SW480 (cell line): Measurements from ENCODE around the gene WAPL.
"Not testable (repeated sequence)": the region's sequence is repeated elsewhere in the genome, so short reads cannot be mapped to it uniquely, and the experiment has no call there.

Source experiments
- DNase-seq: peaks from one replicate; pipeline ENCODE4 v3.0.0-alpha.2; 2016; ENCODE audit warnings: low spot score

Gene WAPL

DNA sequence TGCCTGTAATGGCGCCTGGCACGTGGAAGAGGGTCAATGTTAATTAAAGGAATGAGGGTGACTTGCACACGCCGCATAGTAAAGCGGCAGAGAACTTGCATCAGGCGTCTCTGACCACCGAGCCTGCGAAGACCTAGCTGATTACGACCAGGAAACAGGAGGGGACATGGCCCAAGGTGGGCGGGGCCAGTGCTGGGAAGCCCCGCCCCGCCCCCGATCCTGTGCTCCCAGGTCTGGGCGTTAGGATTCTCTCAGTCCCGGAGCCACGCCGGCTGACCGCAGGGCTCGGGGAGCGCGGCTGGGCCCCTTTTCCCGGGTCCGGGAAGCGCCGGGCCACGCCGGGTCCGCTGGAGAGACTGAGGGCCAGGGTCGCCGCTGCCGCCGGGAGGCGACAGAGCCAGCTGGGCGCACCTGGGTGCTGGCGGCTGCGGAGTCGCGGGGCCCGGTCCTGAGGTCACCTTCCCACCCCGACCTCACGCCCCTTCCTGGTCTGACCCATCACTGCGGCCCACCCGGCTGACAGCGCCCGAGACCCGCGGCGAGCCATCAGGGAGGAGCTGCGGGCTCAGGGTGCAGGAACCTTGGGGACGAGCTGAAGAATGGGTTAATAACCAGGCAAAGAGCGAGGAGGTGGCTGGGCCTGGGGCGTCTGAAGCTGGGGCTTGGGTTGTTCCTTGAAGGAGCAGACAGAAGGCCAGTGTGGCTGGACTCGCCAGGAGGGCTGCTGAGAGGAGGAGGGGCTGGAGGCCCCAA is 132.0 kb downstream of the WAPL start:
- no peak for DNase-seq

DNA sequence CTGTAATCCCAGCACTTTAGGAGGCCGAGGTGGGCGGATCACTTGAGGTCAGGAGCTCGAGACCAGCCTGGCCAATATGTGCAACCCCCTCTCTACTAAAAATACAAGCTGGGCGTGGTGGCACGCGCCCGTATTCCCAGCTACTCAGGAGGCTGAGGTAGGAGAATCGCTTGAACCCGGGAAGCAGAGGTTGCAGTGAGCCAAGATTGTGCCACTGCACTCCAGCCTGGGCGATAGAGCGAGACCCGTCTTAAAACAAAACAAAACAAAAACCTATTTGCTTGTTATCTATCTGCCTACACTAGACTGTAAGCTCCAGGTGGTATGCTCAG is 132.5 kb downstream of the WAPL start:
- DNase-seq = not testable (repeated sequence)

DNA sequence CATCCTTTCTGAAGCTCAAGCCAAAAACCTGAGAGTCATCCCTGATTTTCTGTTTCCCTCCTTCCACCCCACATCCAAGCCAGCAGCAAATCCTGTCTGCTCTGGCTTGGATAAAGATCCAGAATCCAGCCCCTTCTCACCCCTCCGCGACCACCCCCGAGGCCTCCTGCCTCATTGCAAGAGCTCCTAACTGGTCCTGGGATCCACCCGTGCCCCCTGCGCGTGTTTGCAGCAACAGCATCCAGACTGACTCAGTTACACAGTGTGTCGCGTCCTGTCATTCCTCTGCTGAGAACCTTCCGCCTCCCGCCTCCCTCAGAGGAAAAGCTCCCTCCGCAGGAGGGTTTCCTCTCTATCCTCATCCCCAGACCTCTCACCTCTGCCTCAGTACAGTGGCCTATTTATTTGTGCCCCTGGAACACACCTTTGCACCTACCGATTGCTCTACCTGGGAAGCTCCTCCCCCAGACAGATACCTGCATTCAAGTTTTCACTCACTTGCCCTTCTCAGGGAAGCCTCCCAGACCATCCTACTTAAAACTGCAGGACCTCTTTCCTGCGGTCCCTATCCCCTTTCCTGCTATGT is 133.4 kb downstream of the WAPL start:
- DNase-seq = no peak

DNA sequence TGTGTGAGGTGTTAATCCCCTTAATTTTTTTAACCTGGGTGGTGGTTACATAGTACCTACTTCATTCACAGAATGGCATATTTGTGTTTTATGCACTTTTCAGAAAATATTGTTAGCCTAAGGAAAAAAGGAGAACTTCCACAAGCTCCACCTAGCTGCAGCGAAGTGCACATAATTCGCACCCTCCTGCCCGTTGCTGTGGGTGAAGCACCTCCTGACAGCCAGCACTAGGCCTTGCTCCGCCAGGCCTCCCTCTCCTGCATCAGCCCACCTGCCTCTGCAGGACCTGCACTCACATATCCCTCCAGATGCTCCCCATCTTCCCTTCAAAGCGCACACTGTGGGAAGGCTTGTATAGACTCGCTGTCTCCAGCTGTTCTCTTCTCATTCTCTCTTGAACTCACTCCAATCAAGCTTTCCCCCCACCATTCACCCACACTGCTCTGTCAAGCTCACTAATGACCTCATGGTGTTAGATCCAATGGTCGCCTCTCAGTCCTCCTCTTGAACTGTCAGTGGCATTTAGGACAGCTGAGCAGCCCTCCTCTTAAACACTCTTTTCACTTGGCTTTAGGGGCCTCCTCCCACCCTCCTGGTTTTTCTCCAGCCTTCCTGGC is 134.3 kb downstream of the WAPL start:
- DNase-seq = no peak

DNA sequence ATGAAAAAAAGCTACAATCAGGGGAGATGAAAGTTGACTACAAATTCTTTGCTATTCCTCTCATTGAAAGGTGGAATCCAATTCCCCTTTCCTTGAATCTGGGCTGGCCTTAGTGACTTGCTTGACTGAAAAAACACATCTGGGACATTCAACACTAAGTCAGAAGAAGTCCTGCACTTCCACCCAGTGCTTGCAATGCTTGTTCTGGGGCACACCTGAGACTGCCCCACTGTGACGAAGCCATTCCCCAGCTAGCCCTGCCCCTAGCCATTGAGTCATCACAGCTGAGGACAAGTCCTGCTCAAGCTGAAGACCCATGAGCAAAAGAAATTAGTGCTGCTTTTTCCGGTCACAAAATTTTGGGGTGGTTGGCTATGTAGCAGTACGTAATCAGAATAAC is 135.8 kb downstream of the WAPL start:
- DNase-seq = no peak
